GM21529 (cell line): ENCODE data around the gene RREB1.

Source experiments
- ATAC-seq: cut with Tn5 transposase; IDR thresholded peaks from one replicate; pipeline ENCODE4 v1.9.1; 2021; ENCODE audit not compliant: unreplicated experiment

Gene RREB1

GRCh38 chr6:7159790-7160525 is 52.2 kb downstream of the RREB1 start:
- no peak for ATAC-seq

GRCh38 chr6:7161253-7161623 is 53.5 kb downstream of the RREB1 start:
- ATAC-seq = no peak

GRCh38 chr6:7161845-7162244 is 54.1 kb downstream of the RREB1 start:
- ATAC-seq = no peak

- ATAC-seq = no peak
These were observed 55.9 kb downstream of the RREB1 start for GRCh38 chr6:7163661-7164071.

GRCh38 chr6:7164536-7165001 is 56.8 kb downstream of the RREB1 start:
- no peak for ATAC-seq

- no peak for ATAC-seq
These were observed 57.5 kb downstream of the RREB1 start for GRCh38 chr6:7165002-7165889.

GRCh38 chr6:7165890-7166267 is 58.1 kb downstream of the RREB1 start:
- no peak for ATAC-seq

GRCh38 chr6:7166410-7167293 is 58.9 kb downstream of the RREB1 start:
- no peak for ATAC-seq

- no peak for ATAC-seq
These were observed 61.5 kb downstream of the RREB1 start for GRCh38 chr6:7169296-7169721.

GRCh38 chr6:7170117-7170732 is 62.5 kb downstream of the RREB1 start:
- ATAC-seq = no peak

GRCh38 chr6:7171119-7171518 is 63.4 kb downstream of the RREB1 start:
- ATAC-seq = peak; percentile 66

- no peak for ATAC-seq
These were observed 64.0 kb downstream of the RREB1 start for GRCh38 chr6:7171733-7172132.

- ATAC-seq = no peak
These were observed 64.9 kb downstream of the RREB1 start for GRCh38 chr6:7172649-7173048.

GRCh38 chr6:7173843-7174503 is 66.2 kb downstream of the RREB1 start:
- no peak for ATAC-seq

GRCh38 chr6:7175462-7175861 is 67.7 kb downstream of the RREB1 start:
- no peak for ATAC-seq

GRCh38 chr6:7176208-7176607 is 68.4 kb downstream of the RREB1 start:
- no peak for ATAC-seq

GRCh38 chr6:7178280-7178679 is 70.5 kb downstream of the RREB1 start:
- no peak for ATAC-seq

- no peak for ATAC-seq
These were observed 73.0 kb downstream of the RREB1 start for GRCh38 chr6:7180751-7181150.

- no peak for ATAC-seq
These were observed 75.9 kb downstream of the RREB1 start for GRCh38 chr6:7183707-7184106.

- no peak for ATAC-seq
These were observed 76.7 kb downstream of the RREB1 start for GRCh38 chr6:7184502-7184901.
